ENCODE measurements around the gene TRIM15.

Gene TRIM15

DNA sequence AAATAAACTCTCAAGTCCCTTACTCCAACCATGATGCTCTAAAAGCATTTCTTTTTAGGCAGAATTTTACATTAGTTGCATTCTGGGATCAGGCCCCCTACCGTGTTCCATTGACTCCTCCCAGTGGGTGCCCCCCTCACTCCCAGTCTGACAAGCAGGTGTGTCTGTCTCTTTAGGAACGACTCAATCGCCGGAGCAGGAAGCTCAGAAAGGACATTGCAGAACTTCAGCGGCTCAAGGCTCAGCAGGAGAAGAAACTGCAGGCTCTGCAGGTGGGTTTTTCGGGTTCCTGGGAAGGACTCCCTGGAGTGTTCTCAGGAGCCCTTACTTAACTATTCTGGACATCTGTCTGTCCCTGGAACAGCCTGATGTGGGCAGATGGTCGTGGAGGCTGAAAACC, 17.5 kb upstream of the TRIM15 start:
- H3K4me3 ChIP-seq (replicated peaks; ENCODE audit: insufficient read depth, low read length): no peak overlapping the region
- DNase-seq (ENCODE audit: low read depth in 1 of 2, low spot score in 1 of 2): no peak
- no peak overlapping the region for H3K27ac ChIP-seq (replicated peaks)
- peaks cover 6% of the 10 kb centered on the region for H3K27me3 ChIP-seq (ENCODE audit: insufficient read depth, poor library complexity, severe bottlenecking)
- TF ChIP-seq, protein P1, sequence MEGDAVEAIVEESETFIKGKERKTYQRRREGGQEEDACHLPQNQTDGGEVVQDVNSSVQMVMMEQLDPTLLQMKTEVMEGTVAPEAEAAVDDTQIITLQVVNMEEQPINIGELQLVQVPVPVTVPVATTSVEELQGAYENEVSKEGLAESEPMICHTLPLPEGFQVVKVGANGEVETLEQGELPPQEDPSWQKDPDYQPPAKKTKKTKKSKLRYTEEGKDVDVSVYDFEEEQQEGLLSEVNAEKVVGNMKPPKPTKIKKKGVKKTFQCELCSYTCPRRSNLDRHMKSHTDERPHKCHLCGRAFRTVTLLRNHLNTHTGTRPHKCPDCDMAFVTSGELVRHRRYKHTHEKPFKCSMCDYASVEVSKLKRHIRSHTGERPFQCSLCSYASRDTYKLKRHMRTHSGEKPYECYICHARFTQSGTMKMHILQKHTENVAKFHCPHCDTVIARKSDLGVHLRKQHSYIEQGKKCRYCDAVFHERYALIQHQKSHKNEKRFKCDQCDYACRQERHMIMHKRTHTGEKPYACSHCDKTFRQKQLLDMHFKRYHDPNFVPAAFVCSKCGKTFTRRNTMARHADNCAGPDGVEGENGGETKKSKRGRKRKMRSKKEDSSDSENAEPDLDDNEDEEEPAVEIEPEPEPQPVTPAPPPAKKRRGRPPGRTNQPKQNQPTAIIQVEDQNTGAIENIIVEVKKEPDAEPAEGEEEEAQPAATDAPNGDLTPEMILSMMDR (IDR thresholded peaks at IDR 0.05; ENCODE audit: insufficient read depth, low read length): no peak
- no peak for TF ChIP-seq GABPA (IDR thresholded peaks at IDR 0.05; ENCODE audit: low read depth)
- TF ChIP-seq SPI1 (IDR thresholded peaks at IDR 0.05; ENCODE audit: borderline replicate concordance, low read depth): no peak
- no peak for TF ChIP-seq POLR2AphosphoS5 (IDR thresholded peaks at IDR 0.05; ENCODE audit: low read depth)
- TF ChIP-seq, protein P2, sequence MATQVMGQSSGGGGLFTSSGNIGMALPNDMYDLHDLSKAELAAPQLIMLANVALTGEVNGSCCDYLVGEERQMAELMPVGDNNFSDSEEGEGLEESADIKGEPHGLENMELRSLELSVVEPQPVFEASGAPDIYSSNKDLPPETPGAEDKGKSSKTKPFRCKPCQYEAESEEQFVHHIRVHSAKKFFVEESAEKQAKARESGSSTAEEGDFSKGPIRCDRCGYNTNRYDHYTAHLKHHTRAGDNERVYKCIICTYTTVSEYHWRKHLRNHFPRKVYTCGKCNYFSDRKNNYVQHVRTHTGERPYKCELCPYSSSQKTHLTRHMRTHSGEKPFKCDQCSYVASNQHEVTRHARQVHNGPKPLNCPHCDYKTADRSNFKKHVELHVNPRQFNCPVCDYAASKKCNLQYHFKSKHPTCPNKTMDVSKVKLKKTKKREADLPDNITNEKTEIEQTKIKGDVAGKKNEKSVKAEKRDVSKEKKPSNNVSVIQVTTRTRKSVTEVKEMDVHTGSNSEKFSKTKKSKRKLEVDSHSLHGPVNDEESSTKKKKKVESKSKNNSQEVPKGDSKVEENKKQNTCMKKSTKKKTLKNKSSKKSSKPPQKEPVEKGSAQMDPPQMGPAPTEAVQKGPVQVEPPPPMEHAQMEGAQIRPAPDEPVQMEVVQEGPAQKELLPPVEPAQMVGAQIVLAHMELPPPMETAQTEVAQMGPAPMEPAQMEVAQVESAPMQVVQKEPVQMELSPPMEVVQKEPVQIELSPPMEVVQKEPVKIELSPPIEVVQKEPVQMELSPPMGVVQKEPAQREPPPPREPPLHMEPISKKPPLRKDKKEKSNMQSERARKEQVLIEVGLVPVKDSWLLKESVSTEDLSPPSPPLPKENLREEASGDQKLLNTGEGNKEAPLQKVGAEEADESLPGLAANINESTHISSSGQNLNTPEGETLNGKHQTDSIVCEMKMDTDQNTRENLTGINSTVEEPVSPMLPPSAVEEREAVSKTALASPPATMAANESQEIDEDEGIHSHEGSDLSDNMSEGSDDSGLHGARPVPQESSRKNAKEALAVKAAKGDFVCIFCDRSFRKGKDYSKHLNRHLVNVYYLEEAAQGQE (IDR thresholded peaks at IDR 0.05; ENCODE audit: insufficient replicate concordance, low read depth): no peak

DNA sequence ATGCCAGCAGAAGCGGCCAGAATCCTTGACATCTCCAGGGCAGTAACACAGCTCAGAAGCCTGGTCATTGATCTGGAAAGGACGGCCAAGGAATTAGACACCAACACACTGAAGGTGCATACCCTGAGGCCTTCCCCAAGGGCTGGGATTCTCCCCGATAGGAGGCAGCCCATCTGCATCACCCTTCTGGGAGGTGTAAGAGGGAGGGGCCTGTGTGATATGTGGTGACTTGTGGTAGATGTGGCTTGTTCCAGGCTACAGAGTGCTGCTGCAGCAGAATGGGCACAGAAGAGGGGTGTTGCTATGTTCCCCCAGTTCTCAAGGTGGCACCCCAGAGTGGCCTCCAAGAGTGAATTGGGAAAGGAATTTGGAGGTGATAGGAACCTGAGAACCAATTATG, 16.2 kb upstream of the TRIM15 start:
- no peak for DNase-seq (ENCODE audit: low read depth in 1 of 2, low spot score in 1 of 2)
- H3K4me3 ChIP-seq (replicated peaks; ENCODE audit: insufficient read depth, low read length): no peak overlapping the region
- TF ChIP-seq, protein P2 (IDR thresholded peaks at IDR 0.05; ENCODE audit: insufficient replicate concordance, low read depth): no peak
- no peak for TF ChIP-seq GABPA (IDR thresholded peaks at IDR 0.05; ENCODE audit: low read depth)
- TF ChIP-seq SPI1 (IDR thresholded peaks at IDR 0.05; ENCODE audit: borderline replicate concordance, low read depth): no peak
- no peak for TF ChIP-seq POLR2AphosphoS5 (IDR thresholded peaks at IDR 0.05; ENCODE audit: low read depth)
- TF ChIP-seq, protein P1 (IDR thresholded peaks at IDR 0.05; ENCODE audit: insufficient read depth, low read length): no peak
- peaks cover 6% of the 10 kb centered on the region for H3K27me3 ChIP-seq (ENCODE audit: insufficient read depth, poor library complexity, severe bottlenecking)
- H3K27ac ChIP-seq (replicated peaks): no peak overlapping the region

DNA sequence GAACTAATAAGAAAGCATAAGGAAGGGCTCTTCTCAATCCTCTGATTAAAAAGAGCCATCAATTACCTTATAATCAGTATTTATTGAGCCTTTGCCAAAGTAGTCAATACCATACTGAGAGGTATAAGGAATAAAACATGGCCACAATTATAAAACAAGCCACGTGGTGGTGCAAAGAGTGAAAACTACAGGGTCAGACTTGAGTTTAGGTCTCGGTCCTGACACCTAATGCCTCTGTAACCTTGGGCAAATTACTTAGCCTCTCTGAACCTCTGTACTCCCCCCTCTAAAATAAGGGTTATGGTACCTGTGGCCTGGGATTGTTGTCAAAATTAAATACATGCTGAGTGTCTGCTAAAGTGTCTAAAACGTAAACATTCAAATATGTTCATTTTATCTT, 14.1 kb upstream of the TRIM15 start:
- Histone ChIP-seq H3K4me3 (replicated peaks; ENCODE audit: insufficient read depth, low read length) (no peak overlapping the region), H3K27ac (replicated peaks) (no peak overlapping the region), H3K27me3 (ENCODE audit: insufficient read depth, poor library complexity, severe bottlenecking) (peaks cover 3% of the 10 kb centered on the region)
- TF ChIP-seq POLR2AphosphoS5 (IDR thresholded peaks at IDR 0.05; ENCODE audit: low read depth) (no peak), SPI1 (IDR thresholded peaks at IDR 0.05; ENCODE audit: borderline replicate concordance, low read depth) (no peak), GABPA (IDR thresholded peaks at IDR 0.05; ENCODE audit: low read depth) (no peak)
- TF ChIP-seq, protein P1 (IDR thresholded peaks at IDR 0.05; ENCODE audit: insufficient read depth, low read length): no peak
- TF ChIP-seq, protein P2 (IDR thresholded peaks at IDR 0.05; ENCODE audit: insufficient replicate concordance, low read depth): no peak
- DNase-seq (ENCODE audit: low read depth in 1 of 2, low spot score in 1 of 2): no peak

Data from HL-60 (cell line).